Glomerular visceral epithelial cell (primary cell): ENCODE data around the gene MLIP.
"Not testable (repeated sequence)": the region's sequence is repeated elsewhere in the genome, so short reads cannot be mapped to it uniquely, and the experiment has no call there.

Source experiments
- DNase-seq: peaks from one replicate; pipeline ENCODE4 v3.0.0-alpha.2; 2016; ENCODE audit errors: extremely low spot score

Gene MLIP

DNA sequence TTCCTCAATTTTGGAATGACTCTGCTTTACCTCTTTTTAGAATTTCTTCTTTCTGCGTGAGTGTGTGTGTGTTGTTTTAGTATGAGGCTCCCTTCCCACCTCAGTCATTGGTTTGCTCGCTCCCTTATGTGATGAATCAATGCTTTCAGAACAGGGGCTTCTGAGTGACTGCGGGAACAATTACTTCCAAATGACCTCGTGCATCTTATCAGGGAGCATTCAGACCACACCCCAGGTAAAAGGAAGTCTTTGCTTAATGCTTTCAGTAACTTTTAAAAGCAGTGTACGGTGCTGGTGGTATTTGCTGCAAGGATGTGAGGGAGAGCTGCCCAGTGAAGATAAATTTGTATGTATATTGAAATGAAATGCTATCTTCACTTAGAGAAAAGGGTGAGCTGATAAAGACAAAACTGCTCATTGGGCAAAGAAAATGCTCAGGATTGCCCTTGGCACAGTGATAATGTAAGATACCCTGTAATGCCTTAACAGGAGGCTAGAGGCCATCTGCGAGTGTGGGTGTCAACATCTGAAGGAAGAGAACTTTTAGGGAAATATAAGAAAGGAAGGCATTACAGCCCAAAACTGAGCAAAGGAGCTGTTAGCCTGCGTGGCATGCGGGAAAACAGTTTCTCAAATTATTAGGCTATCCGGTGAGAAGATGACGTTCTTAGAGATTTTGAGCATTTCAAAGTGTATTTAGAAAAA is at the start of gene MLIP:
Gene MLIP (plus strand): TSS at position 103 of the 705 bp plus-strand sequence. CDS start 37 bp downstream, at position 140.
- DNase-seq: no peak

- no peak for DNase-seq
These were observed 48.1 kb upstream of the MLIP start for GRCh38 chr6:54063228-54063539.

GRCh38 chr6:54068694-54069093 is 42.5 kb upstream of the MLIP start:
- DNase-seq: no peak

DNA sequence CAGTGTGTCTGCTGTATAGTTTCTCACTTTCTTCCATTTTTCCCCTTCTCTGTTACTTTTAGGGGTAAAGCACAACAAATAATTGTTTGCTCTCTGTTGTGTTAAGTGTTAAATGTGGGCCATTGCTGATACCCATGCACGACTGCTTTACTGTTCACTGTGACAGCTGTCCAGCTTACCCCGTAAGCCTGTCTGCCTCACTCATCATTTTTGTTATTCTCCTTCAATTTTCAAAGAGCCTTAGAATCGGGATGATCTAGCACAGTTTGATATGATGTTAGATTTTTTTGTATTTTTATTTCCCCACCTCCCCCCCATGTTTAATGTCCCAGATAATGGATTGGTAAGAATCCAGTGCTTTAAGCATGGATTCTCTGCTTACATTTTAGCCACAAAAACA is 41.2 kb upstream of the MLIP start:
- DNase-seq: no peak

DNA sequence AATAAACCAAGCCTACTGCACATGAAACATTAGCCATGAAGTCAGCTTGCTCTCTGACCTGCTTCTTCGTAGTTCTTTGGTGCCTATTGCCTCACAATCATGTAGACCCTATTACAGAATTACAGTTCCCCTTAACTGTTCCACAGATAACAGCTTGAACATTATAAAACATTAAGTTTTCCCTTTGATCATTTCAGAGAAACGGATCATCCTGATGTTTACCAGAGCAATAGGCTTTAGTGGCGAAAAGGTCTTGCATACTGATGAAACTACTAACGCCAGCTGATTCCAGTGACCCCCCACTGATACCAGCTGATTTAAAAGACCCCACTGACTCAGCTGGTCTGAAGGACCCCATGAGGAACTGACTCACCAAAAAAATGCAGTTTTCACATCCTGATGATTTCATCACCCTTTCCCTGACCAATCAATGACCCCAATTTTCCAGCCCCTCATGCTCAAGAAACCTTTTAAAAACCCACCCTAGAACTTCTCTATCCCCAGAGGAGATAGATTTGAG is 39.4 kb upstream of the MLIP start:
- no peak for DNase-seq

GRCh38 chr6:54072635-54073313 is 38.5 kb upstream of the MLIP start:
- no peak for DNase-seq

GRCh38 chr6:54073487-54073886 is 37.8 kb upstream of the MLIP start:
- DNase-seq: no peak

DNA sequence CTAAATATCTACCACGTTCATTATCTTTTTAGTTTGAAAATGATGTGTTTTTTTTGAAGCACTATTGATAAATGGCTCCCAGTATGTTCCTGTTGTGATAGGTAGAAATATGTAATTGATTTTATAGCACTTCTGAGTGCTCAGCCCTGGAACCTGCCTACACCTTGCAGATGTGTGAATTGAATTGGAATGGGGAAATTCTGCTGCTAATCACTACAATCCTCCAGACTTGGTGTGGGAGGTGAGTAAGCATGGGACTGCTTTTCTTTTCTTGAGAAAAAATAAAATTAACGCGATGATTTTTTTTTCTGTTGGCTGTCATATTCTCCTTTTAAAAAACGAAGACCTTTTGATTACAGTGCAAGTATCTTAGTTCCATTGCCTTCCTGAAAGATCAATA is 37.1 kb upstream of the MLIP start:
- DNase-seq: no peak

- DNase-seq: no peak
These were observed 36.6 kb upstream of the MLIP start for GRCh38 chr6:54074578-54075195.

DNA sequence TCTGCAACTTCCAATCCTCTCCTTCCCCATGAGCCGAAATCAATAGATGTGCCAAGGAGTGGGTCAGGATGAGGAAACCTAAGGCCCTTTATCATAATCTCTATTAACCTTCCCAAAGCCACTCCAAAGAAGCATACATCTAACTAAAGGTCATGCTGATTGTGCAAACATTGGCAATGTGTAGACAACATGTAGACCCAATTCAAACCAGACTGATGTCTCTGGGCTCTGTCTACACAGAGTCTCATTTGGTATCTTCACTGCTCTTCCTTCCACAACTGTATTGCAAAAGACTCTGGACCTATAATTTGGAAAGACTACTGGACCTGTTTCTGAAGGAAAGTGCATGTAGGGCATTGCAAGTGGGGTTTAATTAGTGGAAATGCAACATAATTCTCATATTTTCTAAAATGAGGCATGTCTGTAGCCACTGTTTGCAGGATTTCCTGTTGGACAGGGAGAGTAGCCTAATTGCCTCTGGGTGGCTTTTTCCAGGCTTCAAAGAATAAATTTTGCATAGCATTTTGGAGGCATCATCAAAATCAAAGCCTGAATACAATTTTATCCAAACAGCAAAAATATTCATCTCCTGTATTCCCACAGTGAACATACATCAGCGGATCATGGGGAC is 35.0 kb upstream of the MLIP start:
- DNase-seq: no peak

- not testable (repeated sequence) for DNase-seq
These were observed 29.7 kb upstream of the MLIP start for GRCh38 chr6:54081499-54081898.

- no peak for DNase-seq
These were observed 28.0 kb upstream of the MLIP start for GRCh38 chr6:54083287-54083686.

DNA sequence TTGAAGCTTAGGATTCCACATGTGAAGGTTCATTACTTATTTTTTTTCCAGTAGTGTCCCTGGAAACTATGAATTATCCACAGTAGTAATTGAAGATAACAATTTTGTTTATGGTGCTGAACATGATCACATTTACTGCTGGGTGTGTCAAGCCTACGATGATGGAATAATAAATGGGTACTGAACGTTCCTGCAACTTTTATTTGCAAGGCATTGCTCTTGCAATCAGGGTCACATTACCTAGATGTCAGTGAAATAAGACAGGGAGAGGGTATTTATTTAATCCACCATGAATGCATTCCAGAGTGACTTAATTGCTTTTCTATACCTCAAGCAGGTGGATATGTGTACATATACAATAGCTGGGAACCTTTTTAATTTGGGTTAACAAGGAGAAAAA is 27.0 kb upstream of the MLIP start:
- no peak for DNase-seq

- no peak for DNase-seq
These were observed 26.2 kb upstream of the MLIP start for GRCh38 chr6:54085047-54085446.

- no peak for DNase-seq
These were observed 25.7 kb upstream of the MLIP start for GRCh38 chr6:54085541-54085940.

DNA sequence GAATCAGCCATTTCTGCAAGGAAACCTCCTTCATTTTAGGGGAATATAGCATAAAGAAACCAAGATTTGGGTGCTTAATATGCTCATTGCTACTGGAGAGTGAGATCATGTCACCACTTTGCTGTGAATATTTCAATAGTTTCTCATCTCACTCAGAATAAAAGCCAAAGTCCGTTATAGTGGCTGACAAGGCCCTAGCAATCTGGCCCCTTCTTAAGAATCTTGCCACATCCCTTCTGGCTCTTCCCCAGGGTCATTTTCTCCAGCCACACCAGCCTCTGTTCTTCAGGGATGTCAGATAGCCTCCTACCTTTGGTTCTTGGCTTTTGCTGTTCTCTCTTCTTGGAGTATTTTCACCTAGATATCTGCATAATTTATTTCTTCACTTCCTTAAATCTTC is 24.8 kb upstream of the MLIP start:
- DNase-seq: no peak

DNA sequence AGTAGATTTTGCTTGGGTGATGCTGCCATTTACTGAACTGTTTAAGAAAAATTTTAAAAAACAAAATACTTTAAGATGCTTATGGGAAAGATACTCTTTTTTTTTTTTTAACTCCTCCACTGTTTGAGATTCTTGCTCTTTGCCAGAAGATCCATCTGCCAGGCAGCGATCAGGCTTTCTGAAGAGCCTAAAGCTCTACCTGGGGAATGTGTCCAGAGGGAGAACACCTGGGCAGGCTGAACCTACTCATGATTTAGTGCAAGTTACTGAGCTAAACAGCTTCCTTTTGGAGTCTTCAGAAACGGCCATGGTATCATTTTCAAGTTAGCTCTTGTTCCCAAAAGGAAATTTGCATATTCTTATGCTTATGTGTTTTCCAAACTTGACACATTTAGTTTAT is 23.5 kb upstream of the MLIP start:
- no peak for DNase-seq

GRCh38 chr6:54093326-54093948 is 17.8 kb upstream of the MLIP start:
- DNase-seq: no peak

DNA sequence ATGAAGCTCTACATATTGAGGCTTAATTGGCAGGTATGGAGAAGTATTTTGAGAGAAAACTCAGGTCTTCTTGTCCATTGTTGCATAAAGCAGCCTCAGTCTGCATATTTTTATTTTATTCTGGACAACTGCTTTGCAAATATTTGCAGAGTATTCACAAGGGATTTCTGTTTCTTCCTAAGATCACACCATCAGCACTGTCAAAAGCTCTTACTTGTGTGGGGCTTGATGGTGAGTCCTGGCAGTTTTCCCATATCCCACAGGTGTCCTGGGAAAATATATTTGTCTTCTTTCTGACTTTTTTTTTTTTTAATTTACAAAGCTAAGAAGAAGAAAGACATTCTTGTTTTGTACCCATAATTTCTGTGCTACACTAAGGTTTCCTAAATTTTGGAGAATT is 16.9 kb upstream of the MLIP start:
- no peak for DNase-seq

GRCh38 chr6:54094786-54095185 is 16.5 kb upstream of the MLIP start:
- DNase-seq: no peak

DNA sequence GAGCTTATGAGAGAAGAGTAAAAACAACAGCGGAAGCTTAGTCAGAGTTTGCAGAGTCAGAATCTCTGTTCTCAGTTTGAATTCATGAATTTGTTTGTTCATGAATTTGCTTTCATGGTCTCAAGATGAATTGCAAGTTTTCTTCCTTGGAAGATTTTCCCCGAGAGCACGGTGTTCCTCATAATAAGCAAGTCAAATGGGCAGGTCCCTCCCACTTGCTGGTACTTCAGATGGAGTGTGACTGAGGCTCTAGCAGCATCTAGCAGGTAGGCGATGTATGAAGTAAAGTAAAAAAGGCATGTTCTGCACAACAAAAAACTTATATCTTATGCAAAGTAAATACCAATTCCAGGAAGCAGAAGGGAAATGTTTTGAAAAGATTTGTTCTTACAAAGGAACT is 15.5 kb upstream of the MLIP start:
- DNase-seq: no peak

- no peak for DNase-seq
These were observed 14.4 kb upstream of the MLIP start for GRCh38 chr6:54096811-54097210.
